ENCODE measurements around the gene RIPOR3. TPM values are rescaled to one million over a fixed set of nuclear protein-coding genes. Genes with fewer than 3 reads are reported as not detected.
A peak's percentile ranks its signal among the peaks of the same experiment; 100 is the strongest.

RIPOR3 gene
- total and polyA plus RNA-seq, 9 of the 15 experiments (the other 6 are each of a cell fraction or from before 2014, with no cell fraction given) = 3.3 to 62.7 (median 21.4) TPM

- TF ChIP-seq PRPF4 (IDR thresholded peaks at IDR 0.05; ENCODE audit: insufficient read depth, low read depth, low read length, poor library complexity, severe bottlenecking) (no peak), ZNF124 (CRISPR knock-in tag; IDR thresholded peaks at IDR 0.05) (no peak), SMAD1 (IDR thresholded peaks at IDR 0.05; ENCODE audit: low read depth, low read length, partially characterized antibody) (no peak), ZFP36 (IDR thresholded peaks at IDR 0.05; ENCODE audit: low read depth, low read length, partially characterized antibody) (peak; percentile 54), CSDE1 (IDR thresholded peaks at IDR 0.05) (no peak), REST (IDR thresholded peaks at IDR 0.05; ENCODE audit: borderline replicate concordance) (peak; percentile 82), REST (CRISPR knock-in tag; IDR thresholded peaks at IDR 0.05; ENCODE audit: low read depth) (no peak), RAD21 (CRISPR knock-in tag; conservative IDR thresholded peaks at IDR 0.05 in 1 of 2, IDR thresholded peaks at IDR 0.05 in 1 of 2) (peak; percentile 74 to 91), RCOR1 (IDR thresholded peaks at IDR 0.05; ENCODE audit: borderline replicate concordance in 1 of 2, low read depth in 2 of 2, low read length in 2 of 2) (peak in 1 of 2 experiments; percentile 45; a peak in 1 of 4 replicates), MYC (IDR thresholded peaks at IDR 0.05; ENCODE audit: low read depth, low read length) (peak; percentile 51; the same call in 1 of the 2 replicates), MYC (CRISPR knock-in tag; IDR thresholded peaks at IDR 0.05; ENCODE audit: borderline replicate concordance, low read depth) (no peak), HMBOX1 (IDR thresholded peaks at IDR 0.05) (peak; percentile 33; the same call in 1 of the 2 replicates), MAX (CRISPR knock-in tag; IDR thresholded peaks at IDR 0.05) (no peak), NFIX (CRISPR knock-in tag; IDR thresholded peaks at IDR 0.05; ENCODE audit: low read depth) (no peak), JUNB (CRISPR knock-in tag; conservative IDR thresholded peaks at IDR 0.05) (no peak)
Observed at GRCh38 chr20:50569864-50570836, 121.2 kb downstream of the RIPOR3 start (continued).

Data from K562 (cell line).